HL-60 (cell line): ENCODE results near the gene TRIM9.

ENCODE experiments used
- DNase-seq, 2 experiments: peaks; one replicate each; pipeline ENCODE4 v3.0.0-alpha.2; 2010 to 2020; ENCODE audit warnings: low read depth in 1 of 2, low spot score in 1 of 2
- H3K27ac ChIP-seq: fragments of 250-450 bp; sonication (Bioruptor Pico); replicated peaks from 2 replicates; pipeline ENCODE4 v1.5.1; 2020; ENCODE audit warnings: mild to moderate bottlenecking, moderate library complexity
- H3K27me3 ChIP-seq: fragments of 250-450 bp; sonication (Bioruptor Pico); 2 replicates; pipeline ENCODE4 v1.5.1; 2021; ENCODE audit warnings: mild to moderate bottlenecking, moderate library complexity; ENCODE audit not compliant: insufficient read depth, poor library complexity, severe bottlenecking
- H3K4me3 ChIP-seq: replicated peaks from 2 replicates; pipeline ENCODE4 v1.5.1; 2011; ENCODE audit warnings: mild to moderate bottlenecking, control low read depth, low read length; ENCODE audit not compliant: insufficient read depth
- GABPA ChIP-seq: IDR thresholded peaks from 2 replicates; pipeline ENCODE4 v1.6.1; 2012; ENCODE audit warnings: low read depth
- POLR2AphosphoS5 ChIP-seq: IDR thresholded peaks from 2 replicates; pipeline ENCODE4 v1.6.1; 2012; ENCODE audit warnings: low read depth
- SPI1 ChIP-seq: IDR thresholded peaks from 2 replicates; pipeline ENCODE4 v1.6.1; 2012; ENCODE audit warnings: low read depth, mild to moderate bottlenecking, borderline replicate concordance
- TF ChIP-seq, protein P1 (sequence below): IDR thresholded peaks from one replicate; pipeline ENCODE4 v1.5.1; 2011; ENCODE audit warnings: low read length, control low read depth, inconsistent platforms; ENCODE audit not compliant: insufficient read depth
- TF ChIP-seq, protein P2 (sequence below): IDR thresholded peaks from 2 replicates; pipeline ENCODE4 v1.6.1; 2012; ENCODE audit warnings: low read depth; ENCODE audit not compliant: insufficient replicate concordance

TRIM9 gene

DNA sequence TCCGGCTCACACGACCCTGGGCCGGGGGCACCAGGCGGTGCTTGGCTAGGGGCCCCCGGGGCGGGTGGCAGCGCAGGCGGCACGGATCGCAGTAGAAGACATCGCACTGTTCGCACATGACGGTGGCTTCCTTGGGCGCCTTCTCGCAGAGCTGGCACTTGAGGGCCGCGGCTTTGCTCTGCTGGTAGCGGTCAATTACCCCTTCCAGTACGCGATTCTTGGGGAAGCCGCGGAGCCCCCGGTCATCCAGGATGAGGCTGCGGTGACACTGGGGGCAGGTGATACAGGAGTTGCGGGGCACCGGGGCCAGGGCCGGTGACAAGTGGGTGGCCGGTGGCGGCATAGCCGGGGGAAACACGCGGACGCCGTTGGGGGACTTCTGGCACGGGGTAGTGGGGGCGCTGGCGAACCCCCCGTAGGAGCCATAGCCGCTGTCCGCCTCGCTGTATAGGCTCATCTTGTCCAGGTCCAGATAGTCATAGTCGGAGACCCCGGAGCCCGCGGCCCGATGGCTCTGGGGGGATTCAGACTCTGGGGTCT lies 553 bp downstream of the TRIM9 start:
- Histone ChIP-seq H3K4me3 (peak overlapping the region; percentile 85), H3K27ac (no peak overlapping the region), H3K27me3 (peaks cover 29% of the 10 kb centered on the region)
- TF ChIP-seq SPI1 (no peak), POLR2AphosphoS5 (no peak), GABPA (no peak)
- TF ChIP-seq, protein P1, sequence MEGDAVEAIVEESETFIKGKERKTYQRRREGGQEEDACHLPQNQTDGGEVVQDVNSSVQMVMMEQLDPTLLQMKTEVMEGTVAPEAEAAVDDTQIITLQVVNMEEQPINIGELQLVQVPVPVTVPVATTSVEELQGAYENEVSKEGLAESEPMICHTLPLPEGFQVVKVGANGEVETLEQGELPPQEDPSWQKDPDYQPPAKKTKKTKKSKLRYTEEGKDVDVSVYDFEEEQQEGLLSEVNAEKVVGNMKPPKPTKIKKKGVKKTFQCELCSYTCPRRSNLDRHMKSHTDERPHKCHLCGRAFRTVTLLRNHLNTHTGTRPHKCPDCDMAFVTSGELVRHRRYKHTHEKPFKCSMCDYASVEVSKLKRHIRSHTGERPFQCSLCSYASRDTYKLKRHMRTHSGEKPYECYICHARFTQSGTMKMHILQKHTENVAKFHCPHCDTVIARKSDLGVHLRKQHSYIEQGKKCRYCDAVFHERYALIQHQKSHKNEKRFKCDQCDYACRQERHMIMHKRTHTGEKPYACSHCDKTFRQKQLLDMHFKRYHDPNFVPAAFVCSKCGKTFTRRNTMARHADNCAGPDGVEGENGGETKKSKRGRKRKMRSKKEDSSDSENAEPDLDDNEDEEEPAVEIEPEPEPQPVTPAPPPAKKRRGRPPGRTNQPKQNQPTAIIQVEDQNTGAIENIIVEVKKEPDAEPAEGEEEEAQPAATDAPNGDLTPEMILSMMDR = no peak
- TF ChIP-seq, protein P2, sequence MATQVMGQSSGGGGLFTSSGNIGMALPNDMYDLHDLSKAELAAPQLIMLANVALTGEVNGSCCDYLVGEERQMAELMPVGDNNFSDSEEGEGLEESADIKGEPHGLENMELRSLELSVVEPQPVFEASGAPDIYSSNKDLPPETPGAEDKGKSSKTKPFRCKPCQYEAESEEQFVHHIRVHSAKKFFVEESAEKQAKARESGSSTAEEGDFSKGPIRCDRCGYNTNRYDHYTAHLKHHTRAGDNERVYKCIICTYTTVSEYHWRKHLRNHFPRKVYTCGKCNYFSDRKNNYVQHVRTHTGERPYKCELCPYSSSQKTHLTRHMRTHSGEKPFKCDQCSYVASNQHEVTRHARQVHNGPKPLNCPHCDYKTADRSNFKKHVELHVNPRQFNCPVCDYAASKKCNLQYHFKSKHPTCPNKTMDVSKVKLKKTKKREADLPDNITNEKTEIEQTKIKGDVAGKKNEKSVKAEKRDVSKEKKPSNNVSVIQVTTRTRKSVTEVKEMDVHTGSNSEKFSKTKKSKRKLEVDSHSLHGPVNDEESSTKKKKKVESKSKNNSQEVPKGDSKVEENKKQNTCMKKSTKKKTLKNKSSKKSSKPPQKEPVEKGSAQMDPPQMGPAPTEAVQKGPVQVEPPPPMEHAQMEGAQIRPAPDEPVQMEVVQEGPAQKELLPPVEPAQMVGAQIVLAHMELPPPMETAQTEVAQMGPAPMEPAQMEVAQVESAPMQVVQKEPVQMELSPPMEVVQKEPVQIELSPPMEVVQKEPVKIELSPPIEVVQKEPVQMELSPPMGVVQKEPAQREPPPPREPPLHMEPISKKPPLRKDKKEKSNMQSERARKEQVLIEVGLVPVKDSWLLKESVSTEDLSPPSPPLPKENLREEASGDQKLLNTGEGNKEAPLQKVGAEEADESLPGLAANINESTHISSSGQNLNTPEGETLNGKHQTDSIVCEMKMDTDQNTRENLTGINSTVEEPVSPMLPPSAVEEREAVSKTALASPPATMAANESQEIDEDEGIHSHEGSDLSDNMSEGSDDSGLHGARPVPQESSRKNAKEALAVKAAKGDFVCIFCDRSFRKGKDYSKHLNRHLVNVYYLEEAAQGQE = no peak
- DNase-seq = no peak

DNA sequence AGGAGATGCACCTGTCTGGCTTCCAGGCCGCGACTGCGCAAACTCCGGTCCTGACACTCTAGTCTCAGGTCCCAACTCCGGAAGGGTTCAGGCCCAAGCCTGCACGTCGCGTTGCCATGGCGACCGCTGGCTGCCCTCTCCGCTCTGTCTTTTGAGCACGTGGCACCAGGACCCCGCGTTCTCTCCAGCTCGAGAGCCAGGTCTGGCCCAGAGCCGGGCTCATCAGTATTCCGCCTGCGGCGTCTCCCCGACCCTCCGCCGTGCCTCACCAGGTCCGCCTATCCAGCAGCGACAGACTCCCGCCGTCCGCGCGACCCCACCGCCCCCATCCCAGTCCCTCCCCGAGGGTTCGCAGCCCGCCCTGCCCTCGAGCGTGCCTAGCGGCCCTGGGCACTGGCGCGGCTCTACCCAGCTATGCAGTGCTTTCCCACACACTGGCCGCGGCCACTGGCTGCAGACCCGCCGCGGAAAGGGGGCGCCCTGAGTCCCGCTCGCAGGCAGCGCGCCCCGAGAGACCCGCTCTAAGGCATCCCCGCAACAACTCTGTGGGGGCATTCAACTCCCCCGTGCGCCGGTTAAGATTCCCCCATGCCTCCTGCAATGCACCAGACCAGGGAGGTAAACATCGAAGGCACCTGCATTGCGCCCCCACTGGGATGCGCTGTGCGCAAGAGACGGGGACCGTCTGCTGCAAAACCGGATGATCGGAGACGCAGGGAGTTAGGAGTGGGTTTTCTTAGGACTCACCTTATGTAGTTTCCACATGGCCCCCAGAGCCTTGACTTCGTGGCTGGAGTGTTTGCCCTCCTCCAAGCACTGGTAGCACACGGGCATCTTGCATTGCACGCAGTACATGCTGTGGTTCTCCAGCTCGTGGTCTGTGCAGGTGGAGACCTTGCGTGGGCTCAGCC lies 1.3 kb downstream of the TRIM9 start:
- TF ChIP-seq, protein P1 = peak; percentile 15
- TF ChIP-seq POLR2AphosphoS5 = no peak
- TF ChIP-seq, protein P2 = no peak
- no peak for TF ChIP-seq GABPA
- no peak for TF ChIP-seq SPI1
- peaks cover 30% of the 10 kb centered on the region for H3K27me3 ChIP-seq
- DNase-seq = no peak
- H3K27ac ChIP-seq = no peak overlapping the region
- H3K4me3 ChIP-seq = peak overlapping the region; percentile 85

DNA sequence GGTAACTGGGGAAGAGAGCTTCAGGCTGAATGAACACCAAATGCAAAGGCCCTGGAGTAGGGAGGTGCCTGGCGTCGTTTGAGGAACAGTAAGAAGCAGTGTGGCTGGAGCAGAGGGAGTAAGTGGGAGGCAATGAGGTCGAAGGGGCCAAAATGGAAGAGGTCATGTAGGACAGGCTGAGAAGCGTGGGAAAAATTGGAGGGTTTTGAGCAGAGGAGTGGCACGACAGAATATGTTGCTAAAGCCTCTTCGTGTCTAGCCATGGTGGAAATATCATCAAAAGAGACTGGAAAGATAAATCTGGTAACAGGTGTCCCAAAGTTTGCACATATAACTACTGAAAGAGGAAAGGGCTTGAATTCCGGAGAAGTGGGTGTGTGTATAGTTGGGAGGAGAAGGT lies 1.9 kb downstream of the TRIM9 start:
- TF ChIP-seq, protein P1 = no peak
- TF ChIP-seq POLR2AphosphoS5 = no peak
- no peak for TF ChIP-seq SPI1
- TF ChIP-seq, protein P2 = no peak
- no peak for TF ChIP-seq GABPA
- DNase-seq = no peak
- Histone ChIP-seq H3K27ac (no peak overlapping the region), H3K4me3 (no peak overlapping the region), H3K27me3 (peaks cover 32% of the 10 kb centered on the region)
